ENCODE measurements around the gene TMEM213. TPM values are rescaled to one million over a fixed set of nuclear protein-coding genes. Genes with fewer than 3 reads are reported as not detected.

Gene TMEM213
- total RNA-seq, 1 donor from 2014 or later: not detected

DNA sequence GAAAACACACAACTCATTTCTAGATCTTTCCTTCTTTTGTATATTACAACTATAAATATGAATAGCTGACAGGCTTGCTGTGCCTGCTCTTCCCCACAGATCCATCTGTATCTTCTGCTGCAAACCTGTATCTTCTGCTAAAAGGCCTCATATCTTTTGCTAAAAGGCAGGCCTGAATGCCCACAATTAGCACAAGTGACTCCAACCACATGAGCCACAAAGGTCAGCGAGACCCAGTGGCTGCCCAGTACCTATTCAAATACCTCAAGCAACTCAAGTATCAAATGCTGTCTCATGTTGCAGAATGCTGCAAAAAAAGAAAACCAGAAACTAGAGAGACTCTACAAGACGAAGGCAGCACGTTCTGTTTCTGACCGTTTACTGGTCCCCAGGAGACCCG lies 54.7 kb downstream of the TMEM213 start:
- no peaks in the 10 kb centered on the region for H3K27me3 ChIP-seq (ENCODE audit: control insufficient read depth, insufficient read depth, low read length)
- H3K36me3 ChIP-seq (ENCODE audit: control insufficient read depth, insufficient read depth, low read length): peaks cover 1% of the 10 kb centered on the region
- no peak overlapping the region for H3K4me3 ChIP-seq (ENCODE audit: low read depth, low read length)
- TF ChIP-seq, protein P1, sequence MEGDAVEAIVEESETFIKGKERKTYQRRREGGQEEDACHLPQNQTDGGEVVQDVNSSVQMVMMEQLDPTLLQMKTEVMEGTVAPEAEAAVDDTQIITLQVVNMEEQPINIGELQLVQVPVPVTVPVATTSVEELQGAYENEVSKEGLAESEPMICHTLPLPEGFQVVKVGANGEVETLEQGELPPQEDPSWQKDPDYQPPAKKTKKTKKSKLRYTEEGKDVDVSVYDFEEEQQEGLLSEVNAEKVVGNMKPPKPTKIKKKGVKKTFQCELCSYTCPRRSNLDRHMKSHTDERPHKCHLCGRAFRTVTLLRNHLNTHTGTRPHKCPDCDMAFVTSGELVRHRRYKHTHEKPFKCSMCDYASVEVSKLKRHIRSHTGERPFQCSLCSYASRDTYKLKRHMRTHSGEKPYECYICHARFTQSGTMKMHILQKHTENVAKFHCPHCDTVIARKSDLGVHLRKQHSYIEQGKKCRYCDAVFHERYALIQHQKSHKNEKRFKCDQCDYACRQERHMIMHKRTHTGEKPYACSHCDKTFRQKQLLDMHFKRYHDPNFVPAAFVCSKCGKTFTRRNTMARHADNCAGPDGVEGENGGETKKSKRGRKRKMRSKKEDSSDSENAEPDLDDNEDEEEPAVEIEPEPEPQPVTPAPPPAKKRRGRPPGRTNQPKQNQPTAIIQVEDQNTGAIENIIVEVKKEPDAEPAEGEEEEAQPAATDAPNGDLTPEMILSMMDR (IDR thresholded peaks at IDR 0.05; ENCODE audit: insufficient read depth, low read length, poor library complexity, severe bottlenecking): no peak
- DNase-seq (ENCODE audit: low read depth): no peak

DNA sequence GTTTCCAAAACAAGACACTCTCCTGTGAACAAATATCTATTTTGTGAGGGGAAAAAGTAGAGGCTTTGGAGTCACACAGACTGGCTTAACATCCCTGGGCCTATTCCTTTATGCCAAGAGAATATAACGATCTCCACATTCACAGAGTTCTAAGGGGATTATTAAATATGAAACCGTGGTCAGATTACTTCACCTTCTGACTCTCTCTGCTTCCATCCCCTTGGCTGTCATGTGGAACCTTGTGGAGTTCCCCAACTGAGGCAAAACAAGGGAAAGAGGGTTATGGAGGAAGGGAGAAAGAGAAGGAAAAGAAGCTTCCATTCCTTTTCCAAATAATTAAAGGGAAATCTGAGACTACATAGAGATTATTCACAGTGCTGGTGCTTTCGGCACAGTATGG lies 55.7 kb downstream of the TMEM213 start:
- Histone ChIP-seq H3K36me3 (ENCODE audit: control insufficient read depth, insufficient read depth, low read length) (peaks cover 1% of the 10 kb centered on the region), H3K4me3 (ENCODE audit: low read depth, low read length) (no peak overlapping the region), H3K27me3 (ENCODE audit: control insufficient read depth, insufficient read depth, low read length) (no peaks in the 10 kb centered on the region)
- TF ChIP-seq, protein P1 (IDR thresholded peaks at IDR 0.05; ENCODE audit: insufficient read depth, low read length, poor library complexity, severe bottlenecking): no peak
- DNase-seq (ENCODE audit: low read depth): no peak

DNA sequence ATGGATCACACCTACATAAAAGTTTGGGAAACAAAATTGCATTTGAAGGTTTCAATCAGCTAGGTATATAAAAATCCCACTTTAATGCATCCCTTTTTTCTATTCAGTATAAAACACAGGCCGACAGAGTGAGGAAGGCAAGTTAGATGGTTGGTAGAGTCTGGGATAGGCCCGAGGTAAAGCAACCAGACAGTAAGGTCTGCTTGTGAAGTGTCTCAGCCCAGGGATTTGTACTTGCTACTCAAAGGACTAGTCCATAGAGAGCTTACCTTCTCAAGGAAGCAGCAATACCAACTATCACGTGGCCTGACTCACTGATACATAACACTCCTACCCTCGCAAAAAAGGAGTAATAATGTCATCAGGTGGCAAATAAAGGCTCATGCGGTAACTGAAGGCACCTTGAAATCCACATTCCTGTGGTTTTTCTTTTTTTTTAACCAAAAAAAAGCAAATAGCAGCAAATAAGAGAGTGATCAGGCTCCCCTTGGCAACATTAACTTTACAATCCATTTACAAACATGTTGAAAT lies 56.4 kb downstream of the TMEM213 start:
- TF ChIP-seq, protein P1 (IDR thresholded peaks at IDR 0.05; ENCODE audit: insufficient read depth, low read length, poor library complexity, severe bottlenecking): no peak
- DNase-seq (ENCODE audit: low read depth): peak; percentile 29
- H3K4me3 ChIP-seq (ENCODE audit: low read depth, low read length): no peak overlapping the region
- H3K27me3 ChIP-seq (ENCODE audit: control insufficient read depth, insufficient read depth, low read length): no peaks in the 10 kb centered on the region
- H3K36me3 ChIP-seq (ENCODE audit: control insufficient read depth, insufficient read depth, low read length): peaks cover 1% of the 10 kb centered on the region

DNA sequence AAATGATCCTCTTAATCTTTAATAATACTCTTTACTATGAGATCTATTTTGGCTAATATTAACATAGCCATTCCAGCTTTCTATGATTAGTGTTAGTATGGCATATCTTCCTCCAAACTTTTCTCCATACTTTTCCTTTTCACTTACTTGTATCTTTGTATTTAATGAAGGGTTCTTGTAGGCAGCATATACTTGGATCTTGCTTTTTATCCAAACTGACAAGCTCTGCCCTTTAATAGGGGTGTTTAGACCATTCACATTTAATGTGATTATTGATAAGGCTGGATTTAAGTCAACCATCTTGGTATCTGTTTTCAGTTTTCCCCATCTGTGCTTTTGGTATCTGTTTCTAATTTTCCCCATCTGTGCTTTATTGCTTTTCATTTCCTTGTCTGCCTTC lies 59.9 kb downstream of the TMEM213 start:
- TF ChIP-seq, protein P1 (IDR thresholded peaks at IDR 0.05; ENCODE audit: insufficient read depth, low read length, poor library complexity, severe bottlenecking): no peak
- Histone ChIP-seq H3K27me3 (ENCODE audit: control insufficient read depth, insufficient read depth, low read length) (no peaks in the 10 kb centered on the region), H3K4me3 (ENCODE audit: low read depth, low read length) (no peak overlapping the region), H3K36me3 (ENCODE audit: control insufficient read depth, insufficient read depth, low read length) (peaks cover 1% of the 10 kb centered on the region)
- no peak for DNase-seq (ENCODE audit: low read depth)

DNA sequence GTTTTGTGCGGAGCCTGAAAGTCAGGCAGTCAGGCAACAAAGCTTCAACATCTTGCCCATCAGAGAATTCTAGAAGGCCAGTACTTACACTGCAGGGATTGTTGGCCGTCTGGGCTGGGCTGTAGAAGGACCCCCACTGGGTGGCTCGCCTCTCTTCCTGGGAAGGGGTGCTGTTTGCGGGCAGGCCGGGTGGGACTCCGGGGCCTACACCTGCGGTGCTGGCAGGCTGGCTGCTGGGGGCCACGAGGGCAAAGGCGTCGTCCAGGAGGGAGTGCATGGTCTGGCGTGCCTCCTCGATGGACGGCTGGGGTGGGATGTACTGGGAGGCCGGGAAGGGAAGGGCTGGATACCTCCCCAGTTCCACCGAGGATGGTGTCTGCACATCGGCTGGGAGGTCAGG lies 63.3 kb downstream of the TMEM213 start:
- Histone ChIP-seq H3K36me3 (ENCODE audit: control insufficient read depth, insufficient read depth, low read length) (no peaks in the 10 kb centered on the region), H3K4me3 (ENCODE audit: low read depth, low read length) (no peak overlapping the region), H3K27me3 (ENCODE audit: control insufficient read depth, insufficient read depth, low read length) (no peaks in the 10 kb centered on the region)
- DNase-seq (ENCODE audit: low read depth): no peak
- TF ChIP-seq, protein P1 (IDR thresholded peaks at IDR 0.05; ENCODE audit: insufficient read depth, low read length, poor library complexity, severe bottlenecking): no peak

DNA sequence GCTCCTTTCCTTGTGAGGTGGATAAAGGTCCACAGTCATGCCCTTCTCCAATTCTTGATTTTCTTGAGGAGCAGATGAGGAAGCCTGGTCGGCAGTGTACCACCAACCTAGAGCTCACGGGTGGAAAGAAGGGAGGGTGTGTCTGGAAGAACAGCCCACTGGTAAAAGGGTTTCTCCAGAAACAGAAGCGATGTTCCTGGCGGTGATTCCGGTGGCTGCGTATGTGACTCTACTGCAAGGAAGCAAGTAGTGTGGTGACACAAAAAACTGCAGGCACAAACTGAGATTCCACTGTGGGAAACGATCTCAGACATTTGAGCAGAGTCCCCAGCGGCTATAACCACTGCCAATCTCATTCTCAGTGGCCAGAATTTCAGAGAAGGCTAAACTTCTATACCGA lies 66.1 kb downstream of the TMEM213 start:
- no peak for DNase-seq (ENCODE audit: low read depth)
- Histone ChIP-seq H3K36me3 (ENCODE audit: control insufficient read depth, insufficient read depth, low read length) (no peaks in the 10 kb centered on the region), H3K27me3 (ENCODE audit: control insufficient read depth, insufficient read depth, low read length) (no peaks in the 10 kb centered on the region), H3K4me3 (ENCODE audit: low read depth, low read length) (no peak overlapping the region)
- TF ChIP-seq, protein P1 (IDR thresholded peaks at IDR 0.05; ENCODE audit: insufficient read depth, low read length, poor library complexity, severe bottlenecking): no peak
